Measurements from ENCODE around the gene SPINK9. TPM values are rescaled to one million over a fixed set of nuclear protein-coding genes. Genes with fewer than 3 reads are reported as not detected.

Gene SPINK9
- total RNA-seq, result not detected

GRCh38 chr5:148335259-148335658 is at the start of gene SPINK9:
TSS of gene SPINK9 (plus strand) at chr5:148335559. CDS start at chr5:148335614, 55 bp downstream.

GRCh38 chr5:148312153-148312552 is 23.2 kb upstream of the SPINK9 start, which contains the start of gene SPINK7:
TSS of gene SPINK7 (plus strand) at chr5:148312423. CDS start at chr5:148312484, 61 bp downstream.

DNA sequence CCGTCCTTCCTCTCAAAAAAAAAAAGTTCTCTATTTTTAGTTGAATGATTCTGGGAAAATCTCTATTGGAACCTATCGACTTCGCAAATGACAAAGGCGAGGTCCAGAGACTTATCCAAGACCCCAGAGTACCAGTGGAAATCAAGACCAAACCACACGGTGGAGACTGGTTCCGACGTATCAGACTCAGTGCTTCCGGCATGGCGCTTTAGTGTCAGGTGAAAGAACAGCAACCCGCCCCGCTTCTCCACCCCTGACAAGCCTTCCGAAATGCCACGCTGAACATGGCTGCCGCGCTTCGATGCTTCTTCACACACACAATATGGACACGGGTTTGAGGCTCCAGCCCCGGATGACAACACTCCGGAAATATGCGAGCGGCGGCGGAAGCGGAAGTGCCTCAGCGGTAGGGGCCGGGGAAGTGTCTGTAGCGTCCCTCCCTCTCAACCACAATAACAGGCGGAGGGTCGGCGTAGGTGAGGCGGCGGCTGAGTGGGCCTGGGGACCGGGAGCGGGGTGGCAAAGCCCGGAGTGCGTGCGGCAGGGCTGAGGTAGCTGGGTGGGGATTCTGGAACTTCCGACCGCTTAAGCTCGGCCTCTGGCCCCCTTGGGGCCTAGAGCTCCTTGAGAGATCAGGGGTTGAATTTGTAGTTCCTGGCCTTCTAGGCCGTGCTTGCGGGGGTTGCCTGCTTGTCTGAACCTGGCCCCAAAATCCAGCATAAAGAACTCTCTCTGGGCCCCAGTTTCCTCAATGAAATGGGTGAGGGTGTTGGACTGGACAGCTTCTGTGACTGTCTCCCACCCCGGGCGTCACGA is 48.4 kb downstream of the SPINK9 start, which contains the start of gene FBXO38:
Gene FBXO38, plus strand, starts transcription at position 395 of the 816 bp plus-strand sequence. CDS start 10,819 bp downstream, outside the sequence.

Small RNAs within 50 kb of the gene (small RNA-seq; reads per million reads assigned to genes)
- 0 reads per million in 2 donors for gene RF00017

Other genes starting within 250 kb of the SPINK9 start
- not detected for gene SPINK14, start 167.0 kb upstream of the SPINK9 start, total RNA-seq
- gene SPINK6, start 132.5 kb upstream of the SPINK9 start, total RNA-seq, result not detected
- not detected for gene MARCOL, start 97.0 kb upstream of the SPINK9 start, total RNA-seq
- gene SPINK13, start 66.8 kb upstream of the SPINK9 start, total RNA-seq, result not detected
- gene SPINK7, start 23.1 kb upstream of the SPINK9 start, total RNA-seq, result not detected
- gene FBXO38, start 48.4 kb downstream of the SPINK9 start, total RNA-seq, result 10 to 100 TPM; 61.3 to 69.5 TPM